ENCODE results near the gene LPAR3. TPM values are rescaled to one million over a fixed set of nuclear protein-coding genes. Genes with fewer than 3 reads are reported as not detected.

LPAR3 gene
- total RNA-seq, 2 experiments from 2014 or later = 0.37 to 0.47 TPM

- ATAC-seq (peak; percentile 32), DNase-seq (no peak)
- no peaks in the 10 kb centered on the region for H3K36me3 Mint-ChIP-seq
- peaks cover 14% of the 10 kb centered on the region for H3K4me1 Mint-ChIP-seq
- H3K9me3 Mint-ChIP-seq (ENCODE audit: low read depth) = no peaks in the 10 kb centered on the region
- H3K27me3 Mint-ChIP-seq = peaks cover 29% of the 10 kb centered on the region
- H3K4me3 Mint-ChIP-seq = no peak overlapping the region
- H3K27ac Mint-ChIP-seq = no peak overlapping the region
- CTCF ChIA-PET = interaction anchor here (0.8 to 1.8 kb wide), 2 partner anchors 8 to 24 kb away, joined by 3 to 4 read pairs; no protein-coding TSS in a partner anchor
These were observed 4.3 kb downstream of the LPAR3 start for GRCh38 chr1:84888753-84889152.

GRCh38 chr1:84887261-84887934 is 5.6 kb downstream of the LPAR3 start:
- Mint-ChIP-seq H3K36me3 (no peaks in the 10 kb centered on the region), H3K4me1 (peaks cover 7% of the 10 kb centered on the region), H3K9me3 (ENCODE audit: low read depth) (no peaks in the 10 kb centered on the region), H3K27ac (no peak overlapping the region), H3K4me3 (no peak overlapping the region), H3K27me3 (peaks cover 20% of the 10 kb centered on the region)
- DNase-seq (no peak), ATAC-seq (no peak)
- CTCF ChIA-PET = interaction anchor here (1.8 kb wide), 1 partner anchor 9 kb away, joined by 4 read pairs; no protein-coding TSS in a partner anchor

DNA sequence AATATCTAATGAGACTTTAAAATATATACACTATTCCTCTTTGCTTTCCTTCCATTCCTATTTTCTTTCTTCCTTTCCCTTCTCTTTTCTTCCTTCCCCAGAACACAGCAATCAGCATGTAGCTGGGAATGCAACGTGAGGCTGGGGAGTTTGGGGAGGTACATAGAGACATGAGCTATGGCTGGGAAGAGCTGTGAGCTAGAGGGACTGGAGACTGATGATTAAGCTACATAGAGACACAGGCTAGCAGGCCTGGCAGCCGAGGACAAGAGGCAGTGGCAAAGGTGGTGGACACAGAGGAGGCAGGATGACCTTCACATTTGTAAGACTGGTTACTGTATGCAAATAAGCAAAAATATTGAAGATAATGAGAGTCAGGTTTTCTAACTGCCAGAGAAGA is 7.5 kb downstream of the LPAR3 start:
- no peak overlapping the region for H3K27ac Mint-ChIP-seq
- DNase-seq (no peak), ATAC-seq (no peak)
- no peaks in the 10 kb centered on the region for H3K9me3 Mint-ChIP-seq (ENCODE audit: low read depth)
- peaks cover 8% of the 10 kb centered on the region for H3K27me3 Mint-ChIP-seq
- H3K4me3 Mint-ChIP-seq = no peak overlapping the region
- CTCF ChIA-PET = no interaction called here
- H3K4me1 Mint-ChIP-seq = peaks cover 5% of the 10 kb centered on the region
- peaks cover 3% of the 10 kb centered on the region for H3K36me3 Mint-ChIP-seq

GRCh38 chr1:84884671-84885389 is 8.2 kb downstream of the LPAR3 start:
- H3K27me3 Mint-ChIP-seq = peaks cover 8% of the 10 kb centered on the region
- no peak for DNase-seq
- no peak overlapping the region for H3K4me3 Mint-ChIP-seq
- no peak overlapping the region for H3K27ac Mint-ChIP-seq
- H3K9me3 Mint-ChIP-seq (ENCODE audit: low read depth) = no peaks in the 10 kb centered on the region
- H3K4me1 Mint-ChIP-seq = peaks cover 5% of the 10 kb centered on the region
- no peak for ATAC-seq
- CTCF ChIA-PET = interaction anchor here (1.2 kb wide), 1 partner anchor 60 kb away, joined by 3 read pairs; no protein-coding TSS in a partner anchor
- peaks cover 3% of the 10 kb centered on the region for H3K36me3 Mint-ChIP-seq

GRCh38 chr1:84883286-84883685 is 9.7 kb downstream of the LPAR3 start:
- ATAC-seq = no peak
- CTCF ChIA-PET = no interaction called here

DNA sequence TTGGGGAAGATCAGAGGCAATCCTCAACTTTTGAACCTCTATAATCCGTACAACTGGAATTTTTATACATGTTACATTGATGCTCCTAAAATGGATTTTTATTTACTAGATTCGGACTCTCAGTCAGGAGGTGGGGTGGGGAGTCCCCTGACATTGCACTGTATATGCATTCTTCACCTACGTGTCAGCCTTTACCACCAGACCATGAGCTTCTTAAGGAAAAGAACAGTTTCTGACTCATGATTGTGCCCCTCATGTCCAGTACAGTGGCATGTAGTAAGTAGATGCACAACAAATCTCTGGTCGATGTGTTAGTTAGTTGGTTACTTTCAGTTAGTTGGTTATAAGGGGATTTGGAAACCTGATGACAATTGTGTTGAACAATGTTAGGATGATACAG is 15.4 kb downstream of the LPAR3 start:
- ATAC-seq = no peak
- no peak overlapping the region for H3K27ac Mint-ChIP-seq
- no peaks in the 10 kb centered on the region for H3K9me3 Mint-ChIP-seq (ENCODE audit: low read depth)
- H3K27me3 Mint-ChIP-seq = peaks cover 40% of the 10 kb centered on the region
- peaks cover 21% of the 10 kb centered on the region for H3K4me1 Mint-ChIP-seq
- CTCF ChIA-PET = interaction anchor here (1.1 to 2.2 kb wide), 3 partner anchors 21 to 95 kb away, joined by 3 to 7 read pairs (median 3); no protein-coding TSS in a partner anchor
- peaks cover 3% of the 10 kb centered on the region for H3K36me3 Mint-ChIP-seq
- no peak overlapping the region for H3K4me3 Mint-ChIP-seq
- DNase-seq = no peak

More at GRCh38 chr1:84883286-84883685, 9.7 kb downstream of the LPAR3 start:
- Mint-ChIP-seq H3K4me3 (no peak overlapping the region), H3K36me3 (peaks cover 3% of the 10 kb centered on the region), H3K27ac (no peak overlapping the region), H3K4me1 (no peaks in the 10 kb centered on the region), H3K9me3 (ENCODE audit: low read depth) (no peaks in the 10 kb centered on the region), H3K27me3 (peaks cover 14% of the 10 kb centered on the region)
- DNase-seq = no peak

- Mint-ChIP-seq H3K4me1 (peaks cover 21% of the 10 kb centered on the region), H3K27ac (no peak overlapping the region), H3K9me3 (ENCODE audit: low read depth) (no peaks in the 10 kb centered on the region), H3K36me3 (peaks cover 1% of the 10 kb centered on the region), H3K4me3 (no peak overlapping the region), H3K27me3 (peaks cover 51% of the 10 kb centered on the region)
- CTCF ChIA-PET = interaction anchor here (2.2 kb wide), 1 partner anchor 94 kb away, joined by 7 read pairs; no protein-coding TSS in a partner anchor
- peak; percentile 93 for ATAC-seq
- DNase-seq = peak; percentile 65
These were observed 16.7 kb downstream of the LPAR3 start for GRCh38 chr1:84876353-84876752.

DNA sequence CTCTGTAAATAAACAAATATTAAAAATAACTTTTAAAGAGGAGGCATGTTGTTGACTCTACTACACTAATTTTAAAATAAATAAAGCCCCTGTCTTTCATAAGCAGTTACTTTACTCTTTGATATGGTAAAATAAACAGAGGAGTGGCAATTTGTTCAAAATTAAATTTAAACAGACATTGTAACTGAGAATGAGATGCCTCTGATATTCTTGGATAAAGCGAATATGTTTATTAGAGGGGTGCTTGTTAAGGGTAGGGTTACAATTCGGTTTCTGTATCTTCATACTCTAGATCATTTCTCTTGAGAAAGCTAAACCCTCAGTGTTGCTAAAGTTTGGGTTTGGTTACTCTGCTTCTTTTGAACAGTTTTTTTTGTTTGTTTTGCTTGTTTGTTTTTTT is 19.6 kb downstream of the LPAR3 start:
- Mint-ChIP-seq H3K4me1 (peaks cover 21% of the 10 kb centered on the region), H3K4me3 (no peak overlapping the region), H3K27ac (no peak overlapping the region), H3K27me3 (peaks cover 57% of the 10 kb centered on the region), H3K9me3 (ENCODE audit: low read depth) (no peaks in the 10 kb centered on the region), H3K36me3 (no peaks in the 10 kb centered on the region)
- DNase-seq (no peak), ATAC-seq (no peak)
- CTCF ChIA-PET = no interaction called here

DNA sequence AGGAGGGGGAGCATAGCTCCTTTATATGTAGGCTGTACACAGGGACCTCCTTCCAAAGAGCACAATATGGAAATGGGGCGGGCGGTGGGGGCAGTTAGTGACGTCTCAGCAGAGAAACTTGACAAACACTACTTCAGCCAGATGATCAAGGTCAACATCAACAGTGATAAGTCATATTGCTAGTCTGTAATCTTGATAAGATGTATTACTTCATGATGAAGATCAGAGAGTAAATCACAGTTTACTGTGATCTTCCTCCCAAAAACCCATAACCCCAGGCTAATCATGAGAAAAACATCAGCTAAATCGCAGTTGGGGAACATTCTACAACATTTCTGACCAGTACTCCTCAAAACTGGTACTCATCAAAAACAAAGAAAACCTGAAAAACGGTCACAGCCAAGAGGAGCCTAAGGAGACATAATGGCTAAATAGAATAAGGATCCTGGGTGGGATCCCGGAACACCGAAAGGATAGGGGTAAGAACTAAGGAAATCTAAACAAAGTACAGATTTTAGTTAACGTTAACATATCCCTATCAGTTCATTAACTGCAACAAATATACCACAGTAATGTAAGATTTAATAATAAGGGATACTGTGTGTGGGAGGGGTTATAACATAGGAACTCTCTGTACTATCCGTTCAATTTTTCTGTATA is 20.2 kb downstream of the LPAR3 start:
- Mint-ChIP-seq H3K4me1 (peaks cover 21% of the 10 kb centered on the region), H3K4me3 (no peak overlapping the region), H3K9me3 (ENCODE audit: low read depth) (no peaks in the 10 kb centered on the region), H3K27me3 (peaks cover 54% of the 10 kb centered on the region), H3K36me3 (no peaks in the 10 kb centered on the region), H3K27ac (no peak overlapping the region)
- DNase-seq (no peak), ATAC-seq (no peak)
- CTCF ChIA-PET = no interaction called here

- CTCF ChIA-PET = no interaction called here
- Mint-ChIP-seq H3K4me3 (no peak overlapping the region), H3K4me1 (peaks cover 6% of the 10 kb centered on the region), H3K27ac (no peak overlapping the region), H3K9me3 (ENCODE audit: low read depth) (no peaks in the 10 kb centered on the region), H3K27me3 (peaks cover 40% of the 10 kb centered on the region), H3K36me3 (no peaks in the 10 kb centered on the region)
- ATAC-seq = no peak
- no peak for DNase-seq
These were observed 21.8 kb downstream of the LPAR3 start for GRCh38 chr1:84871181-84871580.

GRCh38 chr1:84870591-84870990 is 22.4 kb downstream of the LPAR3 start:
- no peaks in the 10 kb centered on the region for H3K36me3 Mint-ChIP-seq
- H3K4me1 Mint-ChIP-seq = peaks cover under 1% of the 10 kb centered on the region
- H3K27ac Mint-ChIP-seq = no peak overlapping the region
- DNase-seq (no peak), ATAC-seq (no peak)
- CTCF ChIA-PET = no interaction called here
- H3K27me3 Mint-ChIP-seq = peaks cover 34% of the 10 kb centered on the region
- H3K9me3 Mint-ChIP-seq (ENCODE audit: low read depth) = no peaks in the 10 kb centered on the region
- H3K4me3 Mint-ChIP-seq = no peak overlapping the region

DNA sequence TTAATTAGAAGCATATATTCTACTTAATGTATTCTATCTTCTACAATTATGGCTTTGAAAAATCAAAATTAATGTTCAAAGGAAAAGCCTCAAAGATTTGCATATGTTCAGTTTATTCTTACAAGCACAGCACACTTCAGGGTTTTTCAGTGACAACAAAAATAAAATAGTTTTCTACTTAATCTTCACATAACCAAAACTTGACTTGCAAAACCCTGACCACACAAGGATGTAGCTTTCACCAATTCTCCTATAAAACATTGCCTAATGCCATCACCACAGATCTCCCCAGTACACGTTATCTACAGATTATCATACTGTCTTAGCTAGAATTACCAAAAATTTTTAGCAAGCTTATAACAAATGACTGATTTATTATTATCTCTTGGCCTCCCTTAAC is 23.3 kb downstream of the LPAR3 start:
- Mint-ChIP-seq H3K27me3 (peaks cover 28% of the 10 kb centered on the region), H3K4me3 (no peak overlapping the region), H3K4me1 (peaks cover 1% of the 10 kb centered on the region), H3K9me3 (ENCODE audit: low read depth) (no peaks in the 10 kb centered on the region), H3K36me3 (peaks cover 1% of the 10 kb centered on the region), H3K27ac (no peak overlapping the region)
- CTCF ChIA-PET = no interaction called here
- DNase-seq (no peak), ATAC-seq (no peak)

DNA sequence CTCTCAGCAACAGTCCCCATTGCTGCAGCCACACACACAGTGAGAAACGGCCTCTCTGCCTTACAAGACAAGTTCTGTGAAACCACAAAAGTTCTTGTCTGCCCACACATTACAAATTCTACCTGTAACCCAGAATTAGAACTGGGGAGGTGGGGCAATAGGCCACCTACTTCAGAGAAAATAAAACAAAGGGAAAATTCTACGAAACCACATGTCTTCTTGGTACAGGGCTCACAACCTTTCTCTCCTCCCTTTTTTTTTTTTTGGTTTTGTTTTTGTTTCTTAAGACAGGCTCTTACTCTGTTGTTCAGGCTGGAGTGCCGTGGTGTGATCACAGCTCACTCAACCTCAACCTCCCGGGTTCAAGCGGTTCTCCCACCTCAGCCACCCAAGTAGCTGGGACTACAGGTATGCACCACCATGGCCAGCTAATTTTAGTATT is 30.2 kb downstream of the LPAR3 start:
- no peaks in the 10 kb centered on the region for H3K9me3 Mint-ChIP-seq (ENCODE audit: low read depth)
- peak; percentile 86 for ATAC-seq
- no peaks in the 10 kb centered on the region for H3K27me3 Mint-ChIP-seq
- H3K4me1 Mint-ChIP-seq = peaks cover 35% of the 10 kb centered on the region
- H3K4me3 Mint-ChIP-seq = peak overlapping the region; percentile 60
- peaks cover 1% of the 10 kb centered on the region for H3K36me3 Mint-ChIP-seq
- CTCF ChIA-PET = interaction anchor here (1.5 kb wide), 1 partner anchor 81 kb away, joined by 6 read pairs; no protein-coding TSS in a partner anchor
- peak; percentile 74 for DNase-seq
- peak overlapping the region; percentile 90 for H3K27ac Mint-ChIP-seq

All from activated CD8-positive, alpha-beta memory T cell treated with anti-CD3 and anti-CD28 coated beads, Interleukin-2, amount 10 ng/mL, durations not matched to agents 7 days and 5 days (primary cell).